HepG2 (cell line): Measurements from ENCODE around the gene LMF2. TPM values are rescaled to one million over a fixed set of nuclear protein-coding genes. Genes with fewer than 3 reads are reported as not detected.

ENCODE experiments used
- GLMP ChIP-seq: sonication (generic); formaldehyde crosslinking; IDR thresholded peaks from 2 replicates; pipeline ENCODE4 v1.9.0; 2021; ENCODE audit warnings: missing genetic modification reagents, mild to moderate bottlenecking, borderline replicate concordance
- JDP2 ChIP-seq: sonication (generic); formaldehyde crosslinking; IDR thresholded peaks from 2 replicates; pipeline ENCODE4 v1.8.1; 2022; ENCODE audit warnings: missing genetic modification reagents, borderline replicate concordance
- NR2F6 ChIP-seq, 2 experiments: IDR thresholded peaks; 2 replicates each; pipeline ENCODE4 v1.6.1; 2016; ENCODE audit warnings: antibody characterized with exemption in 1 of 2, mild to moderate bottlenecking in 1 of 2
- RFXAP ChIP-seq: sonication (generic); formaldehyde crosslinking; IDR thresholded peaks from 2 replicates; pipeline ENCODE4 v1.4.0; 2020; ENCODE audit warnings: missing genetic modification reagents, borderline replicate concordance
- SMAD1 ChIP-seq: sonication (generic); formaldehyde crosslinking; IDR thresholded peaks from 2 replicates; pipeline ENCODE4 v1.4.0; 2020; ENCODE audit warnings: missing genetic modification reagents, low read depth, mild to moderate bottlenecking, borderline replicate concordance
- SMARCC2 ChIP-seq: fragments of 450-650 bp; IDR thresholded peaks from 2 replicates; pipeline ENCODE4 v1.6.1; 2017; ENCODE audit warnings: antibody characterized with exemption, mild to moderate bottlenecking
- SP140L ChIP-seq: sonication (generic); formaldehyde crosslinking; IDR thresholded peaks from 2 replicates; pipeline ENCODE4 v1.4.0; 2020; ENCODE audit warnings: missing genetic modification reagents, borderline replicate concordance
- ZNF142 ChIP-seq: sonication (generic); formaldehyde crosslinking; IDR thresholded peaks from 2 replicates; pipeline ENCODE4 v1.4.0; 2020; ENCODE audit warnings: missing genetic modification reagents
- ZNF44 ChIP-seq: sonication (generic); formaldehyde crosslinking; IDR thresholded peaks from 2 replicates; pipeline ENCODE4 v1.5.1; 2020; ENCODE audit warnings: mild to moderate bottlenecking, missing genetic modification reagents
- ZNF574 ChIP-seq: sonication (generic); formaldehyde crosslinking; IDR thresholded peaks from 2 replicates; pipeline ENCODE4 v1.4.0; 2020; ENCODE audit warnings: missing genetic modification reagents
- ZNF576 ChIP-seq: sonication (generic); formaldehyde crosslinking; IDR thresholded peaks from 2 replicates; pipeline ENCODE4 v1.4.0; 2020; ENCODE audit warnings: mild to moderate bottlenecking, missing genetic modification reagents
- polyA plus RNA-seq, 8 experiments: library from polyadenylated mRNA; depleted of rRNA in 3 of 8; stranded (reverse) in 7 of 8; unstranded in 1 of 8; fragments of >200 nt; fragmentation: Illumina TruSeq in 4 of 8; extraction: Trizol in 4 of 8; gene quantifications; 2 replicates each; pipeline versions ENCODE4 v1.2.1 to v1.2.3, GENCODE V29; 2011 to 2016; ENCODE audit warnings: low read depth in 4 of 8, missing spikeins in 1 of 8, mixed read lengths in 1 of 8; ENCODE audit not compliant: insufficient read depth in 1 of 8
- total RNA-seq, 5 experiments: library from RNA; depleted of rRNA; stranded (reverse); fragments of >200 nt; fragmentation: Illumina TruSeq; extraction: Trizol; gene quantifications; 2 replicates each; pipeline ENCODE4 v1.2.3, GENCODE V29; 2016; ENCODE audit warnings: low read depth in 1 of 5
- TF ChIP-seq, protein P1 (sequence below), 2 experiments: sonication (generic) in 1 of 2; formaldehyde crosslinking in 1 of 2; IDR thresholded peaks; 2 replicates each; pipeline versions ENCODE4 v1.5.1 to v1.6.1; 2011 to 2020; ENCODE audit warnings: borderline replicate concordance in 1 of 2, low read depth in 1 of 2, low read length in 1 of 2, mild to moderate bottlenecking in 1 of 2, missing genetic modification reagents in 1 of 2, moderate library complexity in 1 of 2
- TF ChIP-seq, protein P2 (sequence below): sonication (generic); formaldehyde crosslinking; IDR thresholded peaks from 2 replicates; pipeline ENCODE4 v1.4.0; 2020; ENCODE audit warnings: missing genetic modification reagents, low read depth, mild to moderate bottlenecking, borderline replicate concordance

The LMF2 gene
- total and polyA plus RNA-seq, 2 of the 13 experiments (the other 11 are each of a cell fraction or from before 2014, with no cell fraction given): 23.3 to 30.6 TPM

- TF ChIP-seq ZNF142 (CRISPR knock-in tag) (no peak), GLMP (CRISPR knock-in tag) (no peak), JDP2 (CRISPR knock-in tag) (no peak), SMARCC2 (no peak), ZNF576 (CRISPR knock-in tag) (no peak), ZNF44 (CRISPR knock-in tag) (no peak), NR2F6 (IDR thresholded peaks at IDR 0.05) (peak; percentile 82), NR2F6 (CRISPR knock-in tag; IDR thresholded peaks at IDR 0.05) (peak; percentile 92), SMAD1 (CRISPR knock-in tag) (no peak), SP140L (no peak), RFXAP (no peak), ZNF574 (peak; percentile 59)
- TF ChIP-seq, protein P1, sequence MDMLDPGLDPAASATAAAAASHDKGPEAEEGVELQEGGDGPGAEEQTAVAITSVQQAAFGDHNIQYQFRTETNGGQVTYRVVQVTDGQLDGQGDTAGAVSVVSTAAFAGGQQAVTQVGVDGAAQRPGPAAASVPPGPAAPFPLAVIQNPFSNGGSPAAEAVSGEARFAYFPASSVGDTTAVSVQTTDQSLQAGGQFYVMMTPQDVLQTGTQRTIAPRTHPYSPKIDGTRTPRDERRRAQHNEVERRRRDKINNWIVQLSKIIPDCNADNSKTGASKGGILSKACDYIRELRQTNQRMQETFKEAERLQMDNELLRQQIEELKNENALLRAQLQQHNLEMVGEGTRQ (IDR thresholded peaks at IDR 0.05; ENCODE audit: low read depth, low read length): peak; percentile 94
- TF ChIP-seq, protein P1 (CRISPR knock-in tag; IDR thresholded peaks at IDR 0.05; ENCODE audit: borderline replicate concordance): peak; percentile 92; the same call in 1 of the 2 replicates
- TF ChIP-seq, protein P2, sequence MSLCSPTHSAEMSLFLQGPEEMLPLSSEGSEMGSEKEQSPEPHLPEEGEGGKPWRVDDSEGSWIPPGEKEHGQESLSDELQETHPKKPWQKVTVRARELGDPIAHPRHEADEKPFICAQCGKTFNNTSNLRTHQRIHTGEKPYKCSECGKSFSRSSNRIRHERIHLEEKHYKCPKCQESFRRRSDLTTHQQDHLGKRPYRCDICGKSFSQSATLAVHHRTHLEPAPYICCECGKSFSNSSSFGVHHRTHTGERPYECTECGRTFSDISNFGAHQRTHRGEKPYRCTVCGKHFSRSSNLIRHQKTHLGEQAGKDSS (CRISPR knock-in tag): 0 out of 2 replicates have a peak, but pooled peaks have one; percentile 25
These were observed 22.0 kb downstream of the LMF2 start (continued) for GRCh38 chr22:50485221-50486131.
